HUES6 (cell line): ENCODE measurements around the gene WNK2.

ENCODE experiments used
- H3K27ac ChIP-seq: 2 replicates; pipeline ENCODE4 v1.7.0; 2013; ENCODE audit warnings: low read depth, mild to moderate bottlenecking, low read length, inconsistent platforms
- H3K27me3 ChIP-seq: 2 replicates; pipeline ENCODE4 v1.6.1; 2013; ENCODE audit warnings: low read length; ENCODE audit not compliant: control insufficient read depth, insufficient read depth
- H3K36me3 ChIP-seq: 2 replicates; pipeline ENCODE4 v1.6.1; 2013; ENCODE audit warnings: low read length; ENCODE audit not compliant: control insufficient read depth, insufficient read depth
- H3K4me1 ChIP-seq: 2 replicates; pipeline ENCODE4 v1.6.1; 2013; ENCODE audit warnings: low read length; ENCODE audit not compliant: control insufficient read depth, insufficient read depth
- H3K4me3 ChIP-seq: 2 replicates; pipeline ENCODE4 v1.5.1; 2013; ENCODE audit warnings: low read depth, low read length
- H3K9ac ChIP-seq: one replicate; pipeline ENCODE4 v1.6.1; 2013; ENCODE audit warnings: mild to moderate bottlenecking, low read length
- H3K9me3 ChIP-seq: 2 replicates; pipeline ENCODE4 v1.6.1; 2013; ENCODE audit warnings: low read depth, low read length; ENCODE audit not compliant: control insufficient read depth, insufficient read depth

The WNK2 gene

GRCh38 chr9:93295456-93296076 is 111.6 kb downstream of the WNK2 start:
- Histone ChIP-seq H3K27me3 (no peaks in the 10 kb centered on the region), H3K27ac (no peak overlapping the region), H3K4me1 (no peaks in the 10 kb centered on the region; the same call in 1 of the 2 replicates), H3K9ac (no peak overlapping the region), H3K4me3 (no peak overlapping the region), H3K9me3 (no peaks in the 10 kb centered on the region), H3K36me3 (peaks cover 13% of the 10 kb centered on the region)

GRCh38 chr9:93296889-93297480 is 113.0 kb downstream of the WNK2 start:
- no peak overlapping the region for H3K9ac ChIP-seq
- H3K4me1 ChIP-seq: no peaks in the 10 kb centered on the region; the same call in 1 of the 2 replicates
- H3K4me3 ChIP-seq: no peak overlapping the region
- peaks cover 13% of the 10 kb centered on the region for H3K36me3 ChIP-seq
- H3K27me3 ChIP-seq: no peaks in the 10 kb centered on the region
- no peaks in the 10 kb centered on the region for H3K9me3 ChIP-seq
- no peak overlapping the region for H3K27ac ChIP-seq

GRCh38 chr9:93297659-93298497 is 113.9 kb downstream of the WNK2 start:
- H3K4me3 ChIP-seq: no peak overlapping the region
- H3K27ac ChIP-seq: no peak overlapping the region
- H3K27me3 ChIP-seq: no peaks in the 10 kb centered on the region
- H3K36me3 ChIP-seq: peaks cover 13% of the 10 kb centered on the region
- H3K9ac ChIP-seq: no peak overlapping the region
- no peaks in the 10 kb centered on the region for H3K9me3 ChIP-seq
- H3K4me1 ChIP-seq: no peaks in the 10 kb centered on the region; the same call in 1 of the 2 replicates

GRCh38 chr9:93298498-93299417 is 114.8 kb downstream of the WNK2 start:
- Histone ChIP-seq H3K27ac (no peak overlapping the region), H3K36me3 (peaks cover 13% of the 10 kb centered on the region), H3K4me3 (no peak overlapping the region), H3K27me3 (no peaks in the 10 kb centered on the region), H3K9ac (no peak overlapping the region), H3K9me3 (no peaks in the 10 kb centered on the region), H3K4me1 (no peaks in the 10 kb centered on the region; the same call in 1 of the 2 replicates)

GRCh38 chr9:93299418-93300174 is 115.7 kb downstream of the WNK2 start:
- Histone ChIP-seq H3K27me3 (no peaks in the 10 kb centered on the region), H3K4me3 (no peak overlapping the region), H3K9ac (no peak overlapping the region), H3K27ac (no peak overlapping the region), H3K36me3 (peaks cover 13% of the 10 kb centered on the region), H3K4me1 (no peaks in the 10 kb centered on the region; the same call in 1 of the 2 replicates), H3K9me3 (no peaks in the 10 kb centered on the region)

- Histone ChIP-seq H3K9me3 (no peaks in the 10 kb centered on the region), H3K9ac (no peak overlapping the region), H3K27ac (no peak overlapping the region), H3K4me1 (no peaks in the 10 kb centered on the region; the same call in 1 of the 2 replicates), H3K4me3 (no peak overlapping the region), H3K36me3 (peaks cover 13% of the 10 kb centered on the region), H3K27me3 (no peaks in the 10 kb centered on the region)
These were observed 116.2 kb downstream of the WNK2 start for GRCh38 chr9:93300175-93300572.

GRCh38 chr9:93300585-93301081 is 116.7 kb downstream of the WNK2 start:
- no peak overlapping the region for H3K9ac ChIP-seq
- no peaks in the 10 kb centered on the region for H3K27me3 ChIP-seq
- H3K4me3 ChIP-seq: no peak overlapping the region
- no peaks in the 10 kb centered on the region; the same call in 1 of the 2 replicates for H3K4me1 ChIP-seq
- no peak overlapping the region for H3K27ac ChIP-seq
- no peaks in the 10 kb centered on the region for H3K9me3 ChIP-seq
- peaks cover 13% of the 10 kb centered on the region for H3K36me3 ChIP-seq

- Histone ChIP-seq H3K9me3 (no peaks in the 10 kb centered on the region), H3K9ac (no peak overlapping the region), H3K4me3 (no peak overlapping the region), H3K27me3 (no peaks in the 10 kb centered on the region), H3K36me3 (peaks cover 13% of the 10 kb centered on the region), H3K27ac (no peak overlapping the region), H3K4me1 (peaks cover 2% of the 10 kb centered on the region; the same call in 1 of the 2 replicates)
These were observed 117.4 kb downstream of the WNK2 start for GRCh38 chr9:93301291-93301811.

- H3K4me3 ChIP-seq: no peak overlapping the region
- no peaks in the 10 kb centered on the region for H3K9me3 ChIP-seq
- H3K27ac ChIP-seq: no peak overlapping the region
- no peaks in the 10 kb centered on the region for H3K27me3 ChIP-seq
- peaks cover 5% of the 10 kb centered on the region; the same call in 1 of the 2 replicates for H3K4me1 ChIP-seq
- H3K36me3 ChIP-seq: peaks cover 13% of the 10 kb centered on the region
- no peak overlapping the region for H3K9ac ChIP-seq
These were observed 118.1 kb downstream of the WNK2 start for GRCh38 chr9:93301911-93302541.
